GM12874 (cell line): ENCODE measurements around the gene GABPB1.

Source experiments
- TF ChIP-seq, protein P1 (sequence below): IDR thresholded peaks from 2 replicates; pipeline ENCODE4 v1.5.1; 2011; ENCODE audit warnings: low read depth, mild to moderate bottlenecking, control low read depth, low read length, moderate library complexity; ENCODE audit not compliant: insufficient read depth

Gene GABPB1

DNA sequence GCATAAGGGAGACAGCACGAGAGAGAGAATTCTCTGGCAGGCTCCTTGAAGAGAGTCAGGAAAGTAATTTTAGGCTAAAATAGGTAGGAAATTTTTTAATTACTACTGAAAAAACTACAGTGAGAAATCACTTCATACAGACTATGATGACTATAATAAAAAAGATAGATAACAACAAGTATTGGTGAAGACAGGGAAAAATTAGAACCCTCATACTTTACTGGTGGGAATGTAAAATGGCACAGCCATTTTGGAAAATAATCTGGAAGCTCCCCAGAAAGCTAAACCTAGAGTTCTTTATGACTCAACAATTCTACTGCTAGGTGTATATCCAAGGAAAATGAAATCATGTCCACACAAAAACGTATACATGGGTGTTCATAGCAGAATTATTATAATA is 87.4 kb downstream of the GABPB1 start:
- TF ChIP-seq, protein P1, sequence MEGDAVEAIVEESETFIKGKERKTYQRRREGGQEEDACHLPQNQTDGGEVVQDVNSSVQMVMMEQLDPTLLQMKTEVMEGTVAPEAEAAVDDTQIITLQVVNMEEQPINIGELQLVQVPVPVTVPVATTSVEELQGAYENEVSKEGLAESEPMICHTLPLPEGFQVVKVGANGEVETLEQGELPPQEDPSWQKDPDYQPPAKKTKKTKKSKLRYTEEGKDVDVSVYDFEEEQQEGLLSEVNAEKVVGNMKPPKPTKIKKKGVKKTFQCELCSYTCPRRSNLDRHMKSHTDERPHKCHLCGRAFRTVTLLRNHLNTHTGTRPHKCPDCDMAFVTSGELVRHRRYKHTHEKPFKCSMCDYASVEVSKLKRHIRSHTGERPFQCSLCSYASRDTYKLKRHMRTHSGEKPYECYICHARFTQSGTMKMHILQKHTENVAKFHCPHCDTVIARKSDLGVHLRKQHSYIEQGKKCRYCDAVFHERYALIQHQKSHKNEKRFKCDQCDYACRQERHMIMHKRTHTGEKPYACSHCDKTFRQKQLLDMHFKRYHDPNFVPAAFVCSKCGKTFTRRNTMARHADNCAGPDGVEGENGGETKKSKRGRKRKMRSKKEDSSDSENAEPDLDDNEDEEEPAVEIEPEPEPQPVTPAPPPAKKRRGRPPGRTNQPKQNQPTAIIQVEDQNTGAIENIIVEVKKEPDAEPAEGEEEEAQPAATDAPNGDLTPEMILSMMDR = no peak

DNA sequence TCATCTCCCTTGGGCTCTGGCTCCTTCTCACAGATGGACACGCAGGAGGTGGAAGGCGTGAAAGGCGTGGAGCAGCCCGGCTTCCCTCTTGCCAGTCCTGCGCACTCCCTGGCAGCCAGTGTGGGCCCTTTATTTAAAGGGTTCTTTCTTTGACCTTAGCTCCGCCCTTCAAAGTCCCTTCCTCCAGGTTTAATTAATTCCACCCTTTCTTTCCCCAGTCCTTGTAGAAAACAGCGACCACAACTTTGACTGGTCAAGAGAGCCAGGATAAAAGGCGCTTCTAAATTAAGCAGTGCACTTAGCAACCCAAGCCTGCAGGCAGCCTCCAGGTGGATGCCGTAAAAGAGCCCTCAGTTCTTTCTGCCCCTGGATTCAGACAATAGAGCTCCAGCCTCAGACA is 89.4 kb downstream of the GABPB1 start, which contains the start of gene HDC:
HDC (minus strand) TSS at position 107 of the 400 bp plus-strand sequence; CDS start at position 4, 103 bp downstream.
- TF ChIP-seq, protein P1 = no peak

DNA sequence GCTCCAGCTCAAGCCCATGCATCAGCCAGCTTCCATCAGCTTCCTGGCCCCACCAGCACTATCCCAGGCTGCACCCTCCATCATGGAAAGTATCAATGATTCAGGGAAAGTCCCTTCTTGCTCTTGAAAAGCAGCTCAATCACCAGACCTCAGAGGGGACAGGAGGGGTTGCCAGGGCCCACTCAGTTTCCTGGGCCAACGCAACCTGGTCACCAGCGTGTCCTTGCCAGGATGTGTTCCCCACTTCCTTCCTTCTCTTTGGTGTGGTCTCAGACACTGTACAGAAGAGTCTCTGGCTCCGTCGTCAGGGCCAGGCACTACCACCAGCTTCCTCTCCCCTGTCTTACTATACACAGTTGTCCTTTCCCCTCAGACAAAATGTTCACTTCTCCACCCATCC is 92.5 kb downstream of the GABPB1 start:
- TF ChIP-seq, protein P1 = no peak

DNA sequence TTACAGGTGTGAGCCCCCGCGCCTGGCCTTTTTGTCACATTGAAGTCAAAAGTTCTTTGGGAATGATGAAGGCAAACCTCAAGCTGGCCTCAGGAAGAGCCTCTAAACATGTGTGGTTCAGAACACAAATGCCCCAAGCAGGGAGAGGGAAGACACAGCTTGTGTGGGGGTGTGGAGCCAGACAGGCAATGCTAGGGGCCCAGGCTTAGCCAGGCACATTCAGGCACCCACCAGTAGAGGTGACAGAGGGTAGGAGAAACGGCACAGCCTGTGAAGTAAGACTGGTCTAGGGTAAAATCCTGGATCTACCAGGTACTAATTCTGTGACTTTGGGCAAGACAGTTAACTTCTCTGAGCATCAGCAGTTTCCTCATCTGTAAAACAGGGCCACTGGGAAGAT is 93.0 kb downstream of the GABPB1 start:
- TF ChIP-seq, protein P1 = 0 out of 2 replicates have a peak, but pooled peaks have one; percentile 13

DNA sequence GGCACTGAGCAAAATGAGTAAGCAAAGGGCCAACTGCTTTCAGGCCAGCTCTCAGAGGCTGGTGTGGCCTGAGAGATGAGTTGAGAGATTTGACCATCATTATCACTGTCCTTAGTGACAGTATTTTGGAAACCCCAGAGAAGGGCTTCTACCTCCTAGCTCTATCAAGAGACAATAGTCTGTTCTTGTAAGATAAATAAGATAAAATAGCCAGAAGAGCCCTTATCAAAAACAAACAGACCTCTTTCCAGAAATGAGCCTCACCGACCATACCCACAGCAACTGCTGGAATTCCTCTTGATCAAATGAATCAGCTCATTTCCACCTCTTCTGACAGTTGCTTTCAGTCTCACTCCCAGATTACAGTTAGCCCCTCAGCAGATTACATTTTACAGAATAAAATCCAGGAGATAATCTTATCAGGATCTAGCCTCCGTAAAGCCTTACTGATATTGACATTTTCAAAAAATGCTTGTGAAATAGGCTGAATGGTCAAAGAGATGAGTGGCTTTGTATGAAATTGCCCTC is 94.0 kb downstream of the GABPB1 start:
- TF ChIP-seq, protein P1 = no peak

DNA sequence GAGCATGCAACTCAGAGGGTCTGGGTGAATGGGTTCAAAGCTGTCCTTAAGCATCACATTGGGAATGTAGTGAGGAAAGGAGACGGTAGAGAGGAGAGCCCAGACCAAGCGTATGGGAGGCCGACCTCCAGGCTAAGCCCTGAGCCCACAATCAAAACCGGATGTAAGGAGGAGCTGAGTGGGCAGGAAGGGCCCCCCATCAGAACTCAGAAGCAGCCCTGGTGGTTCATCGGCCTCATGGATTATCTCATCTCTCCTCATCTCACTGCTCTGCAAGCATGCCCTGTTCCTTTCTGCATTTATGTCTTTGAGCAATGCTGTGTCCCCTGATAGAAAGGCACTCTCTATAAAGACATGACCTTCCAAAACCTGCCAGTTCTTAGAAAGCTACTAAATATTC is 95.7 kb downstream of the GABPB1 start:
- TF ChIP-seq, protein P1 = no peak

DNA sequence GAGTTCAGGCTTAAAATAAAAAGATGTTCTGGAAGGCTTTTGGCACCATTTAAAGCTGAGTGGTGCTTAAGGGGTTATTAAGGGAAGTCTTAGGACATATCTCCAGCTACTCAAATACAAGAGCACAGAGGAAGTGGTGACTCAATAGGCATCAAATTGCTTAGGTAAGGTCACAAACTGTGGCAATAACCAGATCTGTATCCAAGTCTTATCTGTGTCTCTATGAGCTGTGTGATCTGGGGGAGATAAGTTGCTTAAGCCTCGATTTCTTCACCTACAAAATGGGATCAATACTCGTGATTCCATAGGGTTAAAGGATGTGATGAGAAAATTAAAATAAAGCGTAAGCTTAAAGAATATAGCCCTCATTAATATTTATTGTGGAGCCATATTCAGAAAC is 97.1 kb downstream of the GABPB1 start:
- TF ChIP-seq, protein P1 = no peak

DNA sequence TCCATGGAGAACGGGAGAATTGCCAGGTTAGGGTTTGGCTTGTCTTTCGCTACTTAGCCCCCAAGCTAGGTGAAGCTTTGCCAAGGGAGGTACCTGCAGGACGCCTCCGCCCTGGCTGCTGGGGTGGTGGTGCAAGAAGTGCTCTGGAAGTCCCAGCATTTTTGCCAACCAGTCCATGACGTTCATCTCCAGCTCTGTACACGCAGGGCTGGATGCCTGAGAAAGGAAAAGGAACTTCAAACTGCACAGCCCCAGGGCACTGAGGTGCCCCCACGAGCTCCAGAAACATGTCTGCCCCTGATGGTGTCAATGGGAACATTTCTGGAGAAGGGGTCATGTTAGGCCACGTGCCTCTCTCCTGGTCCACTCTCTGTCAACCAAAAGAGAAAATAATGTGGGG is 97.7 kb downstream of the GABPB1 start:
- TF ChIP-seq, protein P1 = no peak
